ENCODE results near the gene BHLHE40.
A peak's percentile ranks its signal among the peaks of the same experiment; 100 is the strongest.

BHLHE40 gene

GRCh38 chr3:4977001-4977852, 2.0 kb upstream of the BHLHE40 start:
- Histone ChIP-seq H3K27ac (peak overlapping the region; percentile 93), H3K27me3 (ENCODE audit: insufficient read depth, low read depth) (no peaks in the 10 kb centered on the region), H3K4me2 (peak overlapping the region; percentile 80), H2AFZ (ENCODE audit: low read depth) (peak overlapping the region; percentile 69), H3K79me2 (ENCODE audit: insufficient read depth, low read depth) (no peaks in the 10 kb centered on the region), H3K9ac (peak overlapping the region; percentile 89), H3K4me1 (ENCODE audit: low read depth, poor library complexity, severe bottlenecking) (peaks cover 27% of the 10 kb centered on the region), H3K4me3 (IDR thresholded peaks at IDR 0.05; ENCODE audit: insufficient read depth, low read depth, low read length) (no peak overlapping the region), H3K36me3 (ENCODE audit: insufficient read depth) (no peaks in the 10 kb centered on the region), H4K20me1 (ENCODE audit: insufficient read depth) (no peaks in the 10 kb centered on the region)
- no peak for TF ChIP-seq CTCF (conservative IDR thresholded peaks at IDR 0.05; ENCODE audit: low read depth, low read length)

GRCh38 chr3:4977853-4978203, 1.4 kb upstream of the BHLHE40 start:
- Histone ChIP-seq H3K27ac (peak overlapping the region; percentile 93), H3K4me1 (ENCODE audit: low read depth, poor library complexity, severe bottlenecking) (peaks cover 27% of the 10 kb centered on the region), H3K9ac (peak overlapping the region; percentile 89), H3K4me2 (peak overlapping the region; percentile 80), H4K20me1 (ENCODE audit: insufficient read depth) (no peaks in the 10 kb centered on the region), H3K36me3 (ENCODE audit: insufficient read depth) (no peaks in the 10 kb centered on the region), H3K79me2 (ENCODE audit: insufficient read depth, low read depth) (no peaks in the 10 kb centered on the region), H3K4me3 (IDR thresholded peaks at IDR 0.05; ENCODE audit: insufficient read depth, low read depth, low read length) (no peak overlapping the region), H2AFZ (ENCODE audit: low read depth) (peak overlapping the region; percentile 69), H3K27me3 (ENCODE audit: insufficient read depth, low read depth) (no peaks in the 10 kb centered on the region)
- no peak for TF ChIP-seq CTCF (conservative IDR thresholded peaks at IDR 0.05; ENCODE audit: low read depth, low read length)

- Histone ChIP-seq H3K4me3 (IDR thresholded peaks at IDR 0.05; ENCODE audit: insufficient read depth, low read depth, low read length) (no peak overlapping the region), H2AFZ (ENCODE audit: low read depth) (peak overlapping the region; percentile 69), H3K4me2 (peak overlapping the region; percentile 80), H3K79me2 (ENCODE audit: insufficient read depth, low read depth) (no peaks in the 10 kb centered on the region), H3K4me1 (ENCODE audit: low read depth, poor library complexity, severe bottlenecking) (peaks cover 22% of the 10 kb centered on the region), H3K27me3 (ENCODE audit: insufficient read depth, low read depth) (no peaks in the 10 kb centered on the region), H3K36me3 (ENCODE audit: insufficient read depth) (no peaks in the 10 kb centered on the region), H3K27ac (peak overlapping the region; percentile 93), H3K9ac (peak overlapping the region; percentile 89), H4K20me1 (ENCODE audit: insufficient read depth) (no peaks in the 10 kb centered on the region)
- TF ChIP-seq CTCF (conservative IDR thresholded peaks at IDR 0.05; ENCODE audit: low read depth, low read length): no peak
Observed at GRCh38 chr3:4978204-4978965, 852 bp upstream of the BHLHE40 start.

GRCh38 chr3:4978966-4979427, 240 bp upstream of the BHLHE40 start:
- Histone ChIP-seq H3K4me3 (IDR thresholded peaks at IDR 0.05; ENCODE audit: insufficient read depth, low read depth, low read length) (no peak overlapping the region), H3K79me2 (ENCODE audit: insufficient read depth, low read depth) (no peaks in the 10 kb centered on the region), H3K36me3 (ENCODE audit: insufficient read depth) (no peaks in the 10 kb centered on the region), H3K4me2 (no peak overlapping the region), H3K4me1 (ENCODE audit: low read depth, poor library complexity, severe bottlenecking) (peaks cover 21% of the 10 kb centered on the region), H2AFZ (ENCODE audit: low read depth) (peak overlapping the region; percentile 69; the same call in 1 of the 2 replicates), H3K27ac (peak overlapping the region; percentile 93), H4K20me1 (ENCODE audit: insufficient read depth) (no peaks in the 10 kb centered on the region), H3K9ac (peak overlapping the region; percentile 89), H3K27me3 (ENCODE audit: insufficient read depth, low read depth) (no peaks in the 10 kb centered on the region)
- TF ChIP-seq CTCF (conservative IDR thresholded peaks at IDR 0.05; ENCODE audit: low read depth, low read length): no peak

Data from KMS-11 (cell line).